Adrenal gland (tissue), 12 donors: ENCODE data around the gene NAPB. TPM values are rescaled to one million over a fixed set of nuclear protein-coding genes. Genes with fewer than 3 reads are reported as not detected.

Experiments used
- DNase-seq, 7 donors: peaks; one replicate each; pipeline ENCODE4 v3.0.0-alpha.2; 2019 to 2020
- H3K27ac ChIP-seq, 5 donors: fragments of 200-600 bp; sonication (generic) in 4 of 5; 1 replicate in 3 of 5; 2 replicates in 2 of 5; pipeline versions ENCODE4 v1.5.1 to v1.8.0; 2016 to 2020; ENCODE audit warnings: mild to moderate bottlenecking in 1 of 5
- H3K27me3 ChIP-seq: fragments of 200-600 bp; 2 replicates; pipeline ENCODE4 v1.8.0; 2021
- H3K36me3 ChIP-seq, 2 donors: fragments of 200-600 bp; replicated peaks in 1 of 2; 1 replicate in 1 of 2; 2 replicates in 1 of 2; pipeline versions ENCODE4 v1.5.1 to v1.8.0; 2018 to 2022
- H3K4me1 ChIP-seq, 2 donors: fragments of 200-600 bp; replicated peaks in 1 of 2; 1 replicate in 1 of 2; 2 replicates in 1 of 2; pipeline versions ENCODE4 v1.5.1 to v1.8.0; 2018 to 2021
- H3K4me3 ChIP-seq, 4 donors: fragments of 200-600 bp; sonication (generic) in 3 of 4; one replicate each; pipeline ENCODE4 v1.5.1; 2016 to 2018
- H3K9me3 ChIP-seq, 3 donors: fragments of 200-600 bp; sonication (generic) in 1 of 3; replicated peaks in 1 of 3; 1 replicate in 2 of 3; 2 replicates in 1 of 3; pipeline versions ENCODE4 v1.5.1 to v1.8.0; 2016 to 2021
- CTCF ChIP-seq, 6 experiments: fragments of 450-650 bp in 4 of 6; fragments of 200-600 bp in 2 of 6; sonication (generic) in 1 of 6; IDR thresholded peaks; 1 replicate in 5 of 6; 2 replicates in 1 of 6; pipeline versions ENCODE4 v1.5.1 to v1.8.0; 2016 to 2021; ENCODE audit warnings: antibody characterized with exemption in 6 of 6, mild to moderate bottlenecking in 2 of 6, moderate library complexity in 1 of 6
- POLR2A ChIP-seq, 2 donors: fragments of 450-650 bp; IDR thresholded peaks; one replicate each; pipeline ENCODE4 v1.6.1; 2017; ENCODE audit warnings: antibody characterized with exemption in 2 of 2, mild to moderate bottlenecking in 2 of 2, moderate library complexity in 1 of 2
- WGBS, 4 donors: extraction: QIAGEN DNeasy Blood & Tissue Kit in 2 of 4; methylation state at CpG; one replicate each; pipeline versions ENCODE4 v1.1.5 to v1.1.7; 2013 to 2017; 5-methylcytosine and 5-hydroxymethylcytosine counted together
- intact Hi-C, 2 donors: fragments of 100-400 bp; cut with DNase I; formaldehyde crosslinking; loops; one replicate each; pipeline versions ENCODE4 v1.14.1 to v1.15.0; 2022 to 2023
- polyA plus RNA-seq, 3 donors: library from polyadenylated mRNA; stranded (reverse); fragments of 200-250 nt in 2 of 3; fragments of 350-450 nt in 1 of 3; fragmentation: Illumina TruSeq in 1 of 3; extraction: RNeasy Lipid Tissue Mini Kit (QIAGEN cat#74804) in 1 of 3; gene quantifications; one replicate each; pipeline ENCODE4 v1.2.3, GENCODE V29; 2013 to 2014
- total RNA-seq, 9 donors: library from RNA; depleted of rRNA in 4 of 9; stranded (reverse); fragments of >200 nt in 4 of 9; fragments of 120-200 nt in 1 of 9; fragmentation: NEBNext Ultra II Directional in 1 of 9; extraction: Animal tissue kit (Norgen Biotek cat#: 25700) in 1 of 9; gene quantifications; one replicate each; pipeline versions ENCODE4 v1.1.0 to v1.2.4, GENCODE V29; 2013 to 2023
- donor health status: healthy with polysubstance abuse.
- donor health status: Bipolar disorder and iron deficiency.
- donor health status: DM: yes; HTN: yes; CAD: no.
- donor health status: DM: no; HTN: no; CAD: no.
- donor health status: DM: no; HTN: no; CAD: no.
- donor health status: DM: yes; HTN: yes; CAD: no.

NAPB gene
- total and polyA plus RNA-seq, 12 donors, result 11.8 to 27.5 (median 20.2) TPM

GRCh38 chr20:23437126-23437899 is 16.0 kb upstream of the NAPB start:
- peaks cover 0 to 3% of the 10 kb centered on the region in 2 donors for H3K4me1 ChIP-seq
- no peaks in the 10 kb centered on the region for H3K9me3 ChIP-seq
- intact Hi-C loops, result no loop called here
- no peaks in the 10 kb centered on the region for H3K36me3 ChIP-seq
- no peak overlapping the region for H3K27ac ChIP-seq
- TF ChIP-seq CTCF (IDR thresholded peaks at IDR 0.05) (no peak), POLR2A (IDR thresholded peaks at IDR 0.05) (no peak)
- no peaks in the 10 kb centered on the region for H3K27me3 ChIP-seq
- H3K4me3 ChIP-seq, result no peak overlapping the region
- 83 to 87% (median 87%) methylated on average over 9 of the region's 9 CpGs for WGBS, 4 donors
- peak in 1 of 7 donors; percentile 27 for DNase-seq

- H3K9me3 ChIP-seq, result no peaks in the 10 kb centered on the region
- H3K4me3 ChIP-seq, result no peak overlapping the region
- intact Hi-C loops, result no loop called here
- no peaks in the 10 kb centered on the region for H3K27me3 ChIP-seq
- no peak overlapping the region for H3K27ac ChIP-seq
- no peak for TF ChIP-seq POLR2A (IDR thresholded peaks at IDR 0.05)
- no peak for TF ChIP-seq CTCF (IDR thresholded peaks at IDR 0.05)
- no peaks in the 10 kb centered on the region for H3K36me3 ChIP-seq
- peak in 2 of 7 donors; percentile 13 to 29 for DNase-seq
- 51 to 65% (median 61%) methylated on average over 3 of the region's 3 CpGs for WGBS, 4 donors
- H3K4me1 ChIP-seq, result peaks cover 0 to 3% of the 10 kb centered on the region in 2 donors
Measured at GRCh38 chr20:23436681-23437080, 15.4 kb upstream of the NAPB start.

GRCh38 chr20:23435626-23436539 is 14.6 kb upstream of the NAPB start:
- intact Hi-C loops, result no loop called here
- Histone ChIP-seq H3K27ac (no peak overlapping the region), H3K36me3 (no peaks in the 10 kb centered on the region), H3K27me3 (no peaks in the 10 kb centered on the region), H3K4me3 (no peak overlapping the region), H3K9me3 (no peaks in the 10 kb centered on the region), H3K4me1 (peaks cover 0 to 3% of the 10 kb centered on the region in 2 donors)
- 71 to 79% (median 73%) methylated on average over 10 to 11 of the region's 11 CpGs for WGBS, 4 donors
- peak in 4 of 7 donors; percentile 13 to 67 (median 30) for DNase-seq
- TF ChIP-seq CTCF (IDR thresholded peaks at IDR 0.05) (no peak), POLR2A (IDR thresholded peaks at IDR 0.05) (no peak)
